T-helper 1 cell treated with Interleukin-12 subunit alpha and Interleukin-12 subunit beta and Interleukin-4 antibody, amounts not matched to agents 30 μg/mL and 1 μg/mL, for 36 hours (primary cell): Measurements from ENCODE around the gene ADRM1.

Experiments used
- H3K27ac Mint-ChIP-seq: one replicate; pipeline ENCODE4 v1.8.0; 2021; ENCODE audit warnings: mild to moderate bottlenecking, mixed read lengths
- H3K27me3 Mint-ChIP-seq: one replicate; pipeline ENCODE4 v1.8.0; 2021; ENCODE audit warnings: low read depth, mixed read lengths
- H3K36me3 Mint-ChIP-seq: one replicate; pipeline ENCODE4 v1.8.0; 2021; ENCODE audit warnings: low read depth, mixed read lengths
- H3K4me1 Mint-ChIP-seq: one replicate; pipeline ENCODE4 v1.8.0; 2021; ENCODE audit warnings: low read depth, mixed read lengths
- H3K4me3 Mint-ChIP-seq: one replicate; pipeline ENCODE4 v1.8.0; 2021; ENCODE audit warnings: mild to moderate bottlenecking, moderate library complexity, mixed read lengths
- H3K9me3 Mint-ChIP-seq: one replicate; pipeline ENCODE4 v1.8.0; 2021; ENCODE audit warnings: mixed read lengths

ADRM1 gene

DNA sequence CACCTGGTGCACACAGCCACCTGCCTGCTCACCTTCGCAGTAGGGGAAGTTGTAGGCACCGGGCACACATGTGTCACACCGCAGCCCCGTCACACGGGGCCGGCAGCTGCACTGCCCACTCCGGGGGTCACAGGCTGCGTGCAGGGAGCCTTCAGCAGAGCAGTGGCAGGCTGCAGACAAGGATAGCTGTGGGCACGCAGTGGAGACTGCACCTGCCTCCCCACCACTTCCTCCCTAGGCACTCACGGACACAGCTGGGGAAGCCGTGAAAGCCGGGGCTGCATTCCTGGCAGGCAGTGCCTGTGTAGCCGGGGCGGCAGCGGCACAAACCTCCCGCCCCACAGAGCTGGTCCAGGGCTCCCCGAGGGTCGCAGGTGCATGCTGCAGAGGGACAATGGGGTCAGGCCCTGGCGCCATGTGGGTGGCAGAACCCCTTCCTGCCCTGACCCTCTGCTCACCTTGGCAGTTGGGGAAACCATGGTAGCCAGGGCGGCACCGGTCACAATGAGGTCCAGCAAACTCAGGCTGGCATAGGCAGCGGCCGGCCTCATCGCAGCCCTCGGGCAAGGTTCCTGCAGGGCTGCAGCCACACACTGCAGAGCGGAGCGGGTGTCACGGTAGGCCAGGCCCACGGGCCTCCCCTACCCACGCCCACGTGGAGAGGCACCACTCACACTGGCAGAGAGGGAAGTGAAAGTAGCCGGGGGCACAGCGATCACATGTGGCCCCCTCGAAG, 34.9 kb downstream of the ADRM1 start:
- Mint-ChIP-seq H3K27ac (no peak overlapping the region), H3K27me3 (no peaks in the 10 kb centered on the region), H3K36me3 (no peaks in the 10 kb centered on the region), H3K4me1 (no peaks in the 10 kb centered on the region), H3K4me3 (no peak overlapping the region), H3K9me3 (no peaks in the 10 kb centered on the region)

DNA sequence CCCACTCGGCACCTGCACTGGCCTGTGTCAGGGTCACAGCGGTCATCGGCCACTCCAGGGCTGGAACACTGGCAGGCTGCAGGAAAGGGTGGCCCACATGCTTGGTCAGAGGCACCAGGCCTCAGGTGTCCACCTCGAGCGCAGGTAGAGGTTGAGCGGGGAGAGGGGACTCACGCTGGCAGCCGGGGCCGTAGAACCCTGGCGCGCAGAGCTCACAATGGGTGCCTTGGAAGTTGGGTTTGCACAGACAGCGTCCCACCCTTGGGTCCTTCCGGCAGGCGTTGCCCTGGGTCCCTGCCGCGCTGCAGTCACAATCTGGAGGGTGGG, 35.5 kb downstream of the ADRM1 start:
- Mint-ChIP-seq H3K27ac (no peak overlapping the region), H3K27me3 (peaks cover 3% of the 10 kb centered on the region), H3K9me3 (no peaks in the 10 kb centered on the region), H3K36me3 (no peaks in the 10 kb centered on the region), H3K4me3 (no peak overlapping the region), H3K4me1 (no peaks in the 10 kb centered on the region)

DNA sequence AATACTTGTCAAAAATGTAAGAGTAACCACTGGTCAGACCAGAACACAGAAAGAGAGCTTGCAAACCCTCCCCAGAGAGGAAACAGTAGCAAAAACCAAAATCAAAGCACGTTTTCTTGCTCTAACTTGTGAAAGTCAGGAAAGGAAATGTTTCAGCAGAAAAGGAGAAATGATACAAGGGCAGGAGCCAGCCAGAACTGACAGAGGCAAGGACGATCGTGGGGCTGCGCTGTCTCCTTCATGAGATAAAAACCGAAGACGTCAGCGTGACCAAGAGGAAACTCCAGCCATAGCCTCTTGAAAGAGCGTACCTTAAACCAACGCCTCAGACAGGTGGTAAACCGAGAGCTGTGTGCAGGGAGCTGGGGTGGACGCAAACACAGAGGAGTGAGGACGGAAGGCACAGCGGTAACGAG, 36.9 kb downstream of the ADRM1 start:
- no peak overlapping the region for H3K4me3 Mint-ChIP-seq
- no peak overlapping the region for H3K27ac Mint-ChIP-seq

DNA sequence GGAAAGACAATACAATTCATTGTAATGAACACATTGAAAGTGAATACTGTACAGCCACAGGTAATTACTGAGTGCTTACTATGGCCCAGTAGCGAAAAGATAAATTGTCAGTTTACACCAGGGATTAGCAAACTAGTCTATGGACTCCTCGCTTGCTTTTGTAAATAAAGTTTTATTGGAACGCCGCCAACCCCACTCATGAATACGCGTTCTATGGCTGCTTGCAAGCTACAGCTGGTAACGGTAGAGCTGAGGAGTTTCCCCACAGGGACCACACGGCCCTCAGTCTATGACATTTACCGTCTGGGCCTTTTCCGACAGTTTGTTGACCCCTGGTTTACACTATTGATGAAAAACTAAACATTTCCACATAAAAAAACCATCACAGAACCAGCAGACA, 40.1 kb downstream of the ADRM1 start:
- no peak overlapping the region for H3K27ac Mint-ChIP-seq
- no peaks in the 10 kb centered on the region for H3K9me3 Mint-ChIP-seq
- no peaks in the 10 kb centered on the region for H3K4me1 Mint-ChIP-seq
- H3K36me3 Mint-ChIP-seq: no peaks in the 10 kb centered on the region
- H3K4me3 Mint-ChIP-seq: no peak overlapping the region
- peaks cover 4% of the 10 kb centered on the region for H3K27me3 Mint-ChIP-seq

More for the DNA sequence above, 36.9 kb downstream of the ADRM1 start:
- no peaks in the 10 kb centered on the region for H3K36me3 Mint-ChIP-seq
- H3K27me3 Mint-ChIP-seq: peaks cover 4% of the 10 kb centered on the region
- H3K9me3 Mint-ChIP-seq: no peaks in the 10 kb centered on the region
- no peaks in the 10 kb centered on the region for H3K4me1 Mint-ChIP-seq

GRCh38 chr20:62344092-62344491, 41.3 kb downstream of the ADRM1 start:
- Mint-ChIP-seq H3K4me1 (peaks cover 2% of the 10 kb centered on the region), H3K4me3 (no peak overlapping the region), H3K27me3 (peaks cover 4% of the 10 kb centered on the region), H3K36me3 (peaks cover 2% of the 10 kb centered on the region), H3K27ac (no peak overlapping the region), H3K9me3 (peaks cover 5% of the 10 kb centered on the region)

GRCh38 chr20:62344782-62345181, 42.0 kb downstream of the ADRM1 start:
- H3K27me3 Mint-ChIP-seq: peaks cover 4% of the 10 kb centered on the region
- H3K36me3 Mint-ChIP-seq: peaks cover 4% of the 10 kb centered on the region
- H3K4me1 Mint-ChIP-seq: peaks cover 2% of the 10 kb centered on the region
- no peak overlapping the region for H3K27ac Mint-ChIP-seq
- H3K4me3 Mint-ChIP-seq: no peak overlapping the region
- peaks cover 9% of the 10 kb centered on the region for H3K9me3 Mint-ChIP-seq

- Mint-ChIP-seq H3K36me3 (peaks cover 4% of the 10 kb centered on the region), H3K9me3 (peaks cover 9% of the 10 kb centered on the region), H3K27ac (no peak overlapping the region), H3K4me1 (peaks cover 2% of the 10 kb centered on the region), H3K4me3 (no peak overlapping the region), H3K27me3 (peaks cover 4% of the 10 kb centered on the region)
Observed at GRCh38 chr20:62345681-62346370, 43.0 kb downstream of the ADRM1 start.

GRCh38 chr20:62346398-62347150, 43.8 kb downstream of the ADRM1 start:
- peaks cover 2% of the 10 kb centered on the region for H3K4me1 Mint-ChIP-seq
- no peak overlapping the region for H3K4me3 Mint-ChIP-seq
- H3K27ac Mint-ChIP-seq: no peak overlapping the region
- H3K36me3 Mint-ChIP-seq: peaks cover 4% of the 10 kb centered on the region
- H3K27me3 Mint-ChIP-seq: peaks cover 4% of the 10 kb centered on the region
- H3K9me3 Mint-ChIP-seq: peaks cover 9% of the 10 kb centered on the region

GRCh38 chr20:62347151-62347404, 44.3 kb downstream of the ADRM1 start:
- Mint-ChIP-seq H3K27ac (no peak overlapping the region), H3K36me3 (peaks cover 4% of the 10 kb centered on the region), H3K4me3 (no peak overlapping the region), H3K27me3 (peaks cover 4% of the 10 kb centered on the region), H3K4me1 (peaks cover 2% of the 10 kb centered on the region), H3K9me3 (peaks cover 9% of the 10 kb centered on the region)

GRCh38 chr20:62347445-62347844, 44.6 kb downstream of the ADRM1 start:
- Mint-ChIP-seq H3K4me1 (peaks cover 2% of the 10 kb centered on the region), H3K36me3 (peaks cover 4% of the 10 kb centered on the region), H3K27me3 (peaks cover 4% of the 10 kb centered on the region), H3K9me3 (peaks cover 9% of the 10 kb centered on the region), H3K27ac (no peak overlapping the region), H3K4me3 (no peak overlapping the region)

DNA sequence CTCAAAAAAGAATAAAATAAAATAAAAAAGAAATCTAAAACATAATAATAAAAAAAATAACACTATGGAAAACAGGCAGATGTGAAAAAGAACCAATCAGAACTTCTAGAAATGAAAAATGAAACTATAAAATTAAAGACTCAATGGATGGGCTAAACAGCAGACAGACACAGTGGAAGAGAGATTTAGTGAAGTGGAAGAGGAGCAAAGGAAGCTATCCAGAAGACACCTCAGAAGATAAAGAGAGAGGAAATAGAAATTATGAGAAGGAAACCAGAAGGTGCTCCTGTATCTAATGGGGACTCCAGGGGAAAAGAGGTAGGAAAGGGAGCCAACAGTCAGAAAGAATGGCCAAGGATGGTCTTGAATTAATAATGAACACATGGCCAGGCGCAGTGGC, 45.8 kb downstream of the ADRM1 start:
- Mint-ChIP-seq H3K9me3 (peaks cover 9% of the 10 kb centered on the region), H3K4me3 (no peak overlapping the region), H3K27ac (no peak overlapping the region), H3K4me1 (peaks cover 2% of the 10 kb centered on the region), H3K27me3 (no peaks in the 10 kb centered on the region), H3K36me3 (peaks cover 4% of the 10 kb centered on the region)

DNA sequence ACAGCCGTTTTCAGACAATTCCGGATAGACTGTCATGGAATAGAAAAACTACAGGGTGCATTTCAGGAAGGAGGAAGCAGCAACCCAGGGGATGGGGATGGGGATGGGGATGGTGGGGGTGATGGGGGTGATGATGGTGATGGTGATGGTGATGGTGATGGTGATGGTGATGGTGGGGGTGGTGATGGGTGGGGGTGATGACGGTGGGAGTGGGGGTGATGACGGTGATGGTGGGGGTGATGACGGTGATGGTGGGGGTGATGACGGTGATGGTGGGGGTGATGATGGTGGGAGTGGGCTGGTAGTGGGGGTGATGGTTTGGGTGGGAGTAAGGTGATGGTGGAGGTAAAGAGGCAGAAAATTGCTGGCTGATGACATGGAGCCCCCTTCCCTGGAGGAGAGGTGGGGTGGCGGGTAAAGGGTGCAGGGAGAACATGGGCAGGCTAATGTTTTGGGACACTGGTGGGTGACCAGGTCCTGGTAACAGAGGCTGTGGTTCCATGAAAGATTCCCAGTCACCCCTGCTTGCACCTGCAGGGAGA, 46.8 kb downstream of the ADRM1 start:
- Mint-ChIP-seq H3K9me3 (peaks cover 9% of the 10 kb centered on the region), H3K4me3 (no peak overlapping the region), H3K4me1 (peaks cover 2% of the 10 kb centered on the region), H3K36me3 (peaks cover 4% of the 10 kb centered on the region), H3K27ac (no peak overlapping the region), H3K27me3 (no peaks in the 10 kb centered on the region)

DNA sequence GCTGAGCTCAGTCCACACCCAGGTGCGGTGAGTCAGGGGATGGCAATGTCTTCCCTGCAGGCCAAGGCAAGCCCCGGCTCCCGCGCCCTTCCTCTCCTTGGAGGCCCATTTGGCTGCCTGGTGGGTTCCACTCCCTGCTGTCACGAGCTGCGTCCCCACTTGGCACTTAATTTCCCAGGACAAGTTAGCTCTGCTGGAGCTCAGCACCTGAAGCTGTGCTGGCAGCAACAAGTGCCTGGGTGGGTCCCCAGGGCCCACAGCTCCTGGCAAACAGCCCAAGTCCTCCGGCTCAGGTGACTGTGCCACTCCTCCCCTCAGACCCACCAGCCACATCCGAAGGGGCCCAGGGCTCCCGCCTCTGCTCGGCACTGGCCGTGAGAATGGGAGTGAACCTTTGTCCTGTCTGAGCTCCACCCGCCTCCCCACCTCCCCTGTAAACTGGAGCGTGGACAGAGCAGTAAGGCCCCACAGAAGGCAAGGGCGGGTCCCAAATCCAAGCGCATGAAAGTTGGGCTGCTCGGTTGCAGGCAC, 47.4 kb downstream of the ADRM1 start:
- peaks cover 4% of the 10 kb centered on the region for H3K36me3 Mint-ChIP-seq
- peaks cover 9% of the 10 kb centered on the region for H3K9me3 Mint-ChIP-seq
- H3K27ac Mint-ChIP-seq: no peak overlapping the region
- peaks cover 2% of the 10 kb centered on the region for H3K4me1 Mint-ChIP-seq
- H3K4me3 Mint-ChIP-seq: no peak overlapping the region
- H3K27me3 Mint-ChIP-seq: no peaks in the 10 kb centered on the region

DNA sequence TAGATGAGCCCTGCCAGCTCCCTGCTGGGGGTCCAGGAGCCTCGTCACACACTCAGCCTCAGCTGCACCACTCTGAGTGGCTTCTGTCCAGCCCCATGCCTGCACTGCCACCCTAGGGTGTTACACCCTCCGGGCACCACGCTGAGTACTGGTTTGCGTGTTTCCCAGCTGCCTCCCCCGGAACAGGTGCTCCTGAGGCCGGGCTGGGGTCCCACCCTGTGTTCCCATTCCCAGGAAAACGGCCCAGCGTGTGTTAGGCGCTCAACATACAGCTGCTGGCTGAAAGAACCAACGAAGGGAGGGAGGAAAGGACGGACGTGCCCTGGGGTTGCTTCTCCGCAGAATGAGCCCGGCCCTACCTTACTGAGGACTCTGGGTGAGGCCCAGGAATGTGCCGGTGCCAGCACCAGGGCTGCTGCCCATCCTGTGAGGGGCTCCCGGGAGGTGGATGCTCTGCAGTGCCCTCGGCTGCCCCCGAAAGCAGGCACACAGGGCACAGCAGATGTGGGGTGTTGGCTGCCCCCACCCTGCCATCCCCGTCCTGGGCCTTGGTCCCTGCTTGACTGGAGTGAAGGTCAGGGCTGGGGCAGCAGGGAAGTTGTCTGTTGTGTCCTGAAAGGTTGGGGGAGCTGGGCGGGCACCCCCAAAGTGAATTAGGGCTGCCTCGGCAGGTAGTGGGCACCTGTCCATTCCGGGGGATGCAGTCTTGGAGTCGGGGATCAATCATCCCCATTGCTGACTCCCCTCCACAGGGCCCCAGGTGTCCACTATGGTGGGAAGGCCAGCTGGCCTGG, 48.0 kb downstream of the ADRM1 start:
- H3K9me3 Mint-ChIP-seq: peaks cover 9% of the 10 kb centered on the region

More for the DNA sequence above, 48.0 kb downstream of the ADRM1 start:
- Mint-ChIP-seq H3K36me3 (peaks cover 4% of the 10 kb centered on the region), H3K27me3 (no peaks in the 10 kb centered on the region), H3K4me1 (peaks cover 2% of the 10 kb centered on the region), H3K27ac (no peak overlapping the region), H3K4me3 (no peak overlapping the region)
